GM19351 (cell line): ENCODE measurements around the gene ZNF408.

Experiments used
- ATAC-seq: cut with Tn5 transposase; IDR thresholded peaks from one replicate; pipeline ENCODE4 v1.9.1; 2021; ENCODE audit warnings: mild to moderate bottlenecking, moderate library complexity; ENCODE audit not compliant: unreplicated experiment

The ZNF408 gene

DNA sequence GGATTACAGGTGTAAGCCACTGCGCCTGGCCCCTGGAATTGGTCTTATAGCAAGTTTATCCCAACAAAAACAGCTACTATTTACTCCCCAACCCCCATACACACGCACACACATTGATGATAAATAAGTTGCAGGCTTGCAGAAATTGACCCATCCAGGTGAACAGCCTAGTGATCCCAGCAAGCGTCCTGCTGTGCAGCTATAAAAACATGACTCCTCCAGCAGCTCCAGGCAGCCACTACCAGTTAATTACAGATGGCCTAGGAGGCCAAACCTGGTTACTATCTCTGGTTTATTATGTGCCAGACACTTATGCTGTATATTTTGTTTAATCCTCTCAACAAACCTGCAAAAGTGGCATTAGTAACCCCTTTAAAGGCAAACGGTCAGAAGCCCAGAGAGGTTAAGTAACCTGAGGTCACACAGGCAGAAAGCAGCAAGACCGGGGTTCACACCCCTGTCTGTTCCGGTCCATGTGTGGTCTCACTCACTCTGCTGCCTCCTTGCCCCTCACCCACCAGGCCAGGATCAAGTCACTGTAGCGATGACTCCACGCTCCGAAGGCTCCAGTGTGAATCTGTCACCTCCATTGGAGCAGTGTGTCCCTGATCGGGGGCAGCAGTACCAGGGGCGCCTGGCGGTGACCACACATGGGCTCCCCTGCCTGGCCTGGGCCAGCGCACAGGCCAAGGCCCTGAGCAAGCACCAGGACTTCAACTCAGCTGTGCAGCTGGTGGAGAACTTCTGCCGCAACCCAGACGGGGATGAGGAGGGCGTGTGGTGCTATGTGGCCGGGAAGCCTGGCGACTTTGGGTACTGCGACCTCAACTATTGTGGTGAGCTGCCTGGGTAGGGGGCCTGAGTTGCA, 24.7 kb downstream of the ZNF408 start:
- ATAC-seq = no peak

GRCh38 chr11:46726206-46726862, 25.5 kb downstream of the ZNF408 start:
- no peak for ATAC-seq

DNA sequence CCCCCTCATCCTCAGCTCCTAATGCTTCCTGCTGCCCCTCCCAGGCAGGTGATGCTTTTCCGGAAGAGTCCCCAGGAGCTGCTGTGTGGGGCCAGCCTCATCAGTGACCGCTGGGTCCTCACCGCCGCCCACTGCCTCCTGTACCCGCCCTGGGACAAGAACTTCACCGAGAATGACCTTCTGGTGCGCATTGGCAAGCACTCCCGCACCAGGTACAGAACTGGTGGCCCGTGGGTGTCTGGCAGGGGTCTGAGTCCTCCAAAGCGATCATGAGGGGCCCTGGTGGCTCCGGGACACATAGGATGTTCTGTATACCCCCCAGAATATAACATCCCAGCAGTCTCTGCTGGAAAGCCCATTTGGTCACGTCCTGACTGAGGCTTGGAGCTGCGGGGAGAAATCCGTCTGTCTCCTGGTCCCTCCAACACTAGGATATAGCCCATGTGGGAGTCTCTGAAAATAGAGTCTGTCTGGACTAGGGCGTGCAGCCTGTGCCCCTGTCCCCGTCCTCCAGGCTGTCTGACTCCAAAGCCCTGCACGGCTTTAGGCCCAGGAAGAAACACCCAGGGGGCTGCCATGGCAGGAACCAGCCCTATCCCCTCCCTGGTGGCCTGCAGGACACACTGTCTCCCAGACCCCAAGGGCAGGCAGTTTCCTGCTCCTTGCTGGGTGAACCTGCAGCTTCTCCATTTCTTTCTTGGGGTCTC, 27.3 kb downstream of the ZNF408 start:
- ATAC-seq = no peak

DNA sequence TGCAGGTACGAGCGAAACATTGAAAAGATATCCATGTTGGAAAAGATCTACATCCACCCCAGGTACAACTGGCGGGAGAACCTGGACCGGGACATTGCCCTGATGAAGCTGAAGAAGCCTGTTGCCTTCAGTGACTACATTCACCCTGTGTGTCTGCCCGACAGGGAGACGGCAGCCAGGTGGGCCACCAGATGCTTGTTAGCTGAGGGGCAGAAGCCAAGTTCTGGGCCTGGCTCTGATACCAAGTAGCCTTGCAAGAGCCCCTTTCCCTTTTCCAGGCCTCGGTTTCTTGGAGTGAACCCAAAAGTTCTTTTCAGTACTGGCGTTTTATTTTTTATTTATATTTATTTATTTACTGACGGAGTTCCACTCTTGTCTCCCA, 27.8 kb downstream of the ZNF408 start:
- no peak for ATAC-seq

DNA sequence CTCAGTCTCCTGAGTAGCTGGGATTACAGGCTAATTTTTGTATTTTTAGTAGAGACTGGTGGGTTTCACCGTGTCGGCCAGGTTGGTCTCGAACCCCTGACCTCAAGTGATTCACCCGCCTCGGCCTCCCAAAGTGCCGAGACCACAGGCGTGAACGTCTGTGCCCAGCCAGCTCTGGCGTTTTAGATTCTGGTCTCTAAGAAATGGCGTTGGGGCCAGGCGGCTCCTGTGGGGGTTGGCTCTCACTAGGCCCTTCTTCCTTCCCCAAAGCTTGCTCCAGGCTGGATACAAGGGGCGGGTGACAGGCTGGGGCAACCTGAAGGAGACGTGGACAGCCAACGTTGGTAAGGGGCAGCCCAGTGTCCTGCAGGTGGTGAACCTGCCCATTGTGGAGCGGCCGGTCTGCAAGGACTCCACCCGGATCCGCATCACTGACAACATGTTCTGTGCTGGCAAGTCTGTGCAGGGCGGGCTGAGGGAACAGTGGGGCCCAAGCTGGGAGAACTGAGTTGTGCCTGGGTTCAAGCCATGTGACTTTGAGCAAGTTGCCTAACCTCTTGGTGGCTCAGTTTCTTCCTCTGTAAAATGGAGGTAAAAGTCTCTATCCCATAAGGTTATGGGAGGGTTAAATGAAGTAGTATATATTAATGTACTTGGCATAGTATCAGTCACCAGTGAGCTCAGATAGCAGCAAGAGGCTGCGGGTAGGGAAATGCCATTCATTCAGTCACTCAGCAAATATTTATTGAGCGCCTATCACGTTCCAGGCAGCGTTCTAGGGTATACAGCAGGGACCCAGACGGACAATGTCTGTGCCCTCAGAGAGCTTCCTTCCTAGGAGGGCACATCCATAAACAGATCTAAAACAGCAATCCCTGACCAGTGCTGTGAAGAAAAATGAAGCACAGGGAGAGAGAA, 28.5 kb downstream of the ZNF408 start:
- ATAC-seq = no peak

DNA sequence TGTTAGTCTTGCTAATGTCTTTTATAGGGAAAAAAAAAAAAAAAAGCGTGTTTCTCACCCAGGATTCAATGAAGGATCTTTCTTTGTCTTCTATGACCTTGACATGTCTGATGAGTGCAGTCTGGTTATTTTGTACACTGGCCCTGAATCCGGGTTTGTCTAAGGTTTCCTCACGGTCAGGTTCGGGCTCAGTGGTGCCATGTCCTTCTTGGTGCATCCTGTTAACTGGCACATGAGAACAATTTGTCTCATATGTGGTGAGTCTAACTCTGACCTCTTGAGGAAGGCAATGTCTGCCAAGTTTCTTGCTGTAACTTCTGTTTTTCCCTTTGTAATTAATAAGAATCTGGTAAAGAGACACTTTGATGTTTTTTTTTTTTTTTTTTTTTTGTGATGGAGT, 30.7 kb downstream of the ZNF408 start:
- no peak for ATAC-seq

GRCh38 chr11:46733234-46733633, 32.4 kb downstream of the ZNF408 start:
- ATAC-seq = no peak

DNA sequence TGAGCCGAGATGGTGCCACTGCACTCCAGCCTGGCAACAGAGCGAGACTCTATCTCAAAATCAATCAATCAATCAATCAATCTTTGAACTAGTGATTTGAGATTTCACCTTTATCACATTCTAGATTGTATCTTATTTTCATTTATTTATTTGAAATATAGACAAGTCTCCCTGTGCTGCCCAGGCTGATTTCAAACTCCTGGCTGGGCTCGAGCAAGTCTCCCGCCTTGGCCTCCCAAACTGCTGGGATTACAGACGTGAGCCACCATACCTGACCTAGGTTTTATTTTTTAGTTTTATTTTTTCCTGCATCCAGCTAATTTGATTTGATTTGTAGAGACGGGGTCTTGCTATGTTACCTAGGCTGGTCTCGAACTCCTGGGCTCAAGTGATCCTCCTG, 35.3 kb downstream of the ZNF408 start:
- no peak for ATAC-seq

- no peak for ATAC-seq
Observed at GRCh38 chr11:46736615-46737014, 35.8 kb downstream of the ZNF408 start.

DNA sequence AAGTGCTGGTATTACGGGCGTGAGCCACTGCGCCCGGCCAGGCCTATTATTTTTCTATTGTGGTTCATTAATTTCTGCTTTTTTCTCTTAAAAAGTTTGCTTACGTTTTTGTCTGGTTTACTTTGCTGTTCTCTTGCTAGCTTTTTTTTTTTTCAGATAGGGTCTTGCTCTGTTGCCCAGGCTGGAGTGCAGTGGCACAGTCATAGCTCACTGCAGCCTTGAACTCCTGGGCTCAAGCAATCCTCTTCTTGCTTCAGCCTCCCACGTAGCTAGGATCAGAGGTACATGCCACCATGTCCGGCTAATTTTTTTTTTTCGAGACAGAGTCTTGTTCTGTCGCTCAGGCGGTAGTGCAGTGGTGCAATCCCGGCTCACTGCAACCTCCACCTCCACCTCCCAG, 36.9 kb downstream of the ZNF408 start:
- no peak for ATAC-seq

DNA sequence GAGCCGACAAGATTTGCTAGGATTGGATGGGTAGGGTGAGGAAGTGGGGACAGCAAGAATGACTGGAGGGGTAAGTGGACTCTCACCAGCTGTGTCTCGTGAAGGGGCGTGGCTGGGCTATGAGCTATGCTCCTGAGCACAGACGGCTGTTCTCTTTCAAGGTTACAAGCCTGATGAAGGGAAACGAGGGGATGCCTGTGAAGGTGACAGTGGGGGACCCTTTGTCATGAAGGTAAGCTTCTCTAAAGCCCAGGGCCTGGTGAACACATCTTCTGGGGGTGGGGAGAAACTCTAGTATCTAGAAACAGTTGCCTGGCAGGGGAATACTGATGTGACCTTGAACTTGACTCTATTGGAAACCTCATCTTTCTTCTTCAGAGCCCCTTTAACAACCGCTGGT, 38.1 kb downstream of the ZNF408 start:
- ATAC-seq = no peak

DNA sequence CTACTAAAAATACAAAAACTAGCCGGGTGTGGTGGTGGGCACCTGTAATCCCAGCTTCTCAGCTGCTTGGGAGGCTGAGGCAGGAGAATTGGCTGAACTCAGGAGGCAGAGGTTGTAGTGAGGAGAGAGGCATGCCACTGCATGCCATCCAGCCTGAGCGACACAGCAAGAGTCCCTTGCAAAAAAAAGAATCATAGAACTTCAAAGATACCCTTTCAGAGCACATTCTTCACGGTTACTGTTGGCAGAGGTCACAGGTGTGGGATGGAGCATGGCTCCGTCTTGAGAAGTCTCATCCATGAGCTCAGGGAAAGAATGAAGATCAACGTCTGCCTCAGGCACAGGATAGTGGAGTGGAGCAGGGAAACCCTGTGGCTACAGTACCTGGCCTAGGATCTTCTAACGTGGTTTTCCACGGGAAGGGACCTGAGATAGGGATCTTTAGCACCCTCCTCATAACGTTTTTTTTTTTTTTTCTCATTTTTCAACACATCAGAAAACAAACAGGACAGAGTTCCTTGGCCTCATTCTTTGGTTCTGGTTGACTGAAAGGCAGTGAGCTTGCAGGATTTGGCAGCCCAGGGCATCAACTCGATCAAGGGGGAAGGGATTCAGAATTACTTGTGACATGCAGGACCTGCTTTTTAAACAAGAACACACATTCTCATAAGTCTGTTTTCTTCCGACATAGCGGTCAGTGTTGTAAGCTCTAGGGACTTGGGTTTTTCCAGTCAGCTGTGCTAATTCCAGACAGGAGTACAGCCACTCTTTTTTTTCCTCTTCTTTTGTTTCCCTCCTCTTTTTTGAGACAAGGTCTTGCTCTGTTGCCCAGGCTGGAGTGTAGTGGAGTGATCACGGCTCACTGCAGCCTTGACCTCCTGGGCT, 41.0 kb downstream of the ZNF408 start:
- ATAC-seq = no peak

DNA sequence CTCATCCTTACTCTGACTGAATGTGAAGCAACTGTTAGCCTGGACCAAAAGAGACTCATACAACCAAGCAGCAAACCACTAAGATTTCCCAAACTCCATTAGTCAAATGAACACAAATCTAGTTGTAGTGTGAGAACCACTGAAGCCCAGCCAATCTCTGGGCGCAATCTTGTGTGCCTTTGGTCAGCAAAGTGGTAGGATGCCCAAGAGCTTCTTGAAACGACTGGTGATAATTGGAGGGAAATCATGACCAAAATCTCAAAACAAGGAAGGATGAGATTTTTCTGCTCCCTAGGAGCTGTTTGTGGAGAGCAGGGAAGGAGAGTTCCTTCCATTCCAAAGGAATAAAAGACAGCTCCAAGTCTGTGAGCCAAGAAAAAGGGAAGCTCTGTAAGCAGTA, 42.2 kb downstream of the ZNF408 start:
- ATAC-seq = no peak

GRCh38 chr11:46743693-46744339, 43.0 kb downstream of the ZNF408 start:
- no peak for ATAC-seq

GRCh38 chr11:46745328-46745727, 44.5 kb downstream of the ZNF408 start:
- ATAC-seq = no peak

DNA sequence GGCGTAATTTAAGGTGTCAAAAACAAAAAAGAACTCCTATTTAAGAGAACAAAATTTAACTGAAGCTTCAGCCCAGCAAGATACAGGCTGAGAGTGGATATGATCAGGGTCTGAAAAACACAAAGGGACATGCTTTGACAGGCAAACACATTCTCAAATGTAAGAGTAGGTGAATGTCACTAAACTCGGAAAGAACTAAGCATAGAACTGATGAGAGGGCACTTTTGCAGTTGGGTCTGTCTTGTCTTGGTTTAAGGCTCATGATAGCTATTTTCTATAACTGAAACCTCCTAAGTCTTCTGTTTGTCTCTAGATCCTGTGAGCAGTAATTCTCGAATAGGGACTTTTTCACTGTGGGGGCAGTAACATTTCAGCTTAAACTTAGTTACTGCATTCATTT, 45.2 kb downstream of the ZNF408 start:
- no peak for ATAC-seq

- ATAC-seq = no peak
Observed at GRCh38 chr11:46747150-46747549, 46.3 kb downstream of the ZNF408 start.
